D721Med (cell line): ENCODE results near the gene HSPBP1.

Experiments
- DNase-seq: peaks from one replicate; pipeline ENCODE4 v3.0.0; 2011; ENCODE audit warnings: low spot score; ENCODE audit not compliant: insufficient read length
- FAIRE-seq: peaks from 2 replicates; lab custom pipeline; 2011; peaks lifted over from hg19 to GRCh38; lab: Jason Lieb, UNC
- CTCF ChIP-seq: IDR thresholded peaks from 2 replicates; pipeline ENCODE4 v1.5.1; 2012; ENCODE audit warnings: mild to moderate bottlenecking, control low read depth; ENCODE audit not compliant: insufficient read depth; ENCODE audit errors: missing control alignments

HSPBP1 gene

GRCh38 chr19:55320844-55321419, 41.0 kb upstream of the HSPBP1 start:
- TF ChIP-seq CTCF, result no peak
- FAIRE-seq (no peak), DNase-seq (no peak)

- FAIRE-seq, result no peak
- no peak for TF ChIP-seq CTCF
- peak; percentile 53 for DNase-seq
Measured at GRCh38 chr19:55319785-55320184, 39.9 kb upstream of the HSPBP1 start.

GRCh38 chr19:55316646-55317045, 36.7 kb upstream of the HSPBP1 start:
- no peak for TF ChIP-seq CTCF
- DNase-seq (no peak), FAIRE-seq (no peak)

GRCh38 chr19:55315956-55316525, 36.1 kb upstream of the HSPBP1 start:
- TF ChIP-seq CTCF, result no peak
- FAIRE-seq (no peak), DNase-seq (no peak)

GRCh38 chr19:55314396-55314795, 34.5 kb upstream of the HSPBP1 start:
- FAIRE-seq, result no peak
- TF ChIP-seq CTCF, result no peak
- no peak for DNase-seq

- DNase-seq (no peak), FAIRE-seq (no peak)
- no peak for TF ChIP-seq CTCF
Measured at GRCh38 chr19:55312621-55313512, 33.0 kb upstream of the HSPBP1 start.
